HEK293 (cell line): Measurements from ENCODE around the gene PFKL.

Source experiments
- CTCF ChIA-PET: fragments of 350-600 bp; formaldehyde crosslinking; extraction: SDS; loops from one replicate; lab custom pipeline; 2021; ENCODE audit warnings: antibody characterized with exemption; lab: Yijun Ruan, JAX
- POLR2A ChIA-PET: fragments of 300-600 bp; formaldehyde crosslinking; extraction: SDS; loops from one replicate; lab custom pipeline; 2020; ENCODE audit warnings: antibody characterized with exemption, inconsistent platforms; lab: Yijun Ruan, JAX
- H3K27ac ChIP-seq: fragments of 200-500 bp; sonication (Bioruptor generic); 2 replicates; pipeline ENCODE4 v1.5.1; 2014; ENCODE audit warnings: low read depth, low read length, control low read depth, inconsistent platforms; ENCODE audit errors: extremely low read depth
- H3K36me3 ChIP-seq, 2 experiments: fragments of 200-500 bp in 1 of 2; sonication (Bioruptor generic) in 1 of 2; 1 replicate in 1 of 2; 2 replicates in 1 of 2; pipeline ENCODE4 v1.5.1; 2014 to 2017; ENCODE audit warnings: inconsistent platforms in 2 of 2, low read length in 2 of 2; ENCODE audit not compliant: control insufficient read depth in 2 of 2, insufficient read depth in 1 of 2
- H3K4me1 ChIP-seq: fragments of 200-500 bp; sonication (Bioruptor generic); 2 replicates; pipeline ENCODE4 v1.5.1; 2014; ENCODE audit warnings: mild to moderate bottlenecking, low read length, inconsistent platforms; ENCODE audit not compliant: control insufficient read depth, insufficient read depth
- H3K4me3 ChIP-seq: 2 replicates; pipeline ENCODE4 v1.5.1; 2011; ENCODE audit warnings: low read depth, mild to moderate bottlenecking, control low read depth, low read length, moderate library complexity
- H3K9me3 ChIP-seq: fragments of 200-500 bp; sonication (Bioruptor generic); 2 replicates; pipeline ENCODE4 v1.5.1; 2014; ENCODE audit warnings: low read depth, low read length, inconsistent platforms; ENCODE audit not compliant: control insufficient read depth, insufficient read depth
- GLIS1 ChIP-seq: fragments of 450-650 bp; formaldehyde crosslinking; IDR thresholded peaks from 2 replicates; pipeline ENCODE4 v1.5.1; 2016; ENCODE audit warnings: missing biosample characterization, missing genetic modification characterization
- GLIS2 ChIP-seq: fragments of 450-650 bp; formaldehyde crosslinking; IDR thresholded peaks from 2 replicates; pipeline ENCODE4 v1.5.1; 2016; ENCODE audit warnings: missing biosample characterization, missing genetic modification characterization
- KLF10 ChIP-seq: fragments of 450-650 bp; IDR thresholded peaks from 2 replicates; pipeline ENCODE4 v1.5.1; 2018; ENCODE audit warnings: missing biosample characterization, mild to moderate bottlenecking, missing genetic modification characterization
- KLF17 ChIP-seq: fragments of 450-650 bp; formaldehyde crosslinking; IDR thresholded peaks from 2 replicates; pipeline ENCODE4 v1.5.1; 2016; ENCODE audit warnings: missing biosample characterization, missing genetic modification characterization
- PRDM2 ChIP-seq: fragments of 450-650 bp; formaldehyde crosslinking; IDR thresholded peaks from 2 replicates; pipeline ENCODE4 v1.5.1; 2016; ENCODE audit warnings: missing biosample characterization, missing genetic modification characterization, borderline replicate concordance
- REPIN1 ChIP-seq: fragments of 450-650 bp; formaldehyde crosslinking; IDR thresholded peaks from 2 replicates; pipeline ENCODE4 v1.5.1; 2017; ENCODE audit warnings: missing biosample characterization, missing genetic modification characterization, low read depth
- ZIC2 ChIP-seq: fragments of 450-650 bp; formaldehyde crosslinking; IDR thresholded peaks from 2 replicates; pipeline ENCODE4 v1.5.1; 2016; ENCODE audit warnings: missing biosample characterization, missing genetic modification characterization
- ZNF146 ChIP-seq: fragments of 450-650 bp; formaldehyde crosslinking; IDR thresholded peaks from 2 replicates; pipeline ENCODE4 v1.5.1; 2016; ENCODE audit warnings: missing biosample characterization, missing genetic modification characterization
- ZNF16 ChIP-seq: fragments of 450-650 bp; formaldehyde crosslinking; IDR thresholded peaks from 2 replicates; pipeline ENCODE4 v1.5.1; 2016; ENCODE audit warnings: low read depth, missing biosample characterization, missing genetic modification characterization
- ZNF174 ChIP-seq: fragments of 450-650 bp; formaldehyde crosslinking; IDR thresholded peaks from 2 replicates; pipeline ENCODE4 v1.5.0; 2017; ENCODE audit warnings: missing biosample characterization, mild to moderate bottlenecking, missing genetic modification characterization
- ZNF248 ChIP-seq: fragments of 450-650 bp; formaldehyde crosslinking; IDR thresholded peaks from 2 replicates; pipeline ENCODE4 v1.5.1; 2017; ENCODE audit warnings: missing biosample characterization, missing genetic modification characterization
- ZNF350 ChIP-seq: fragments of 450-650 bp; formaldehyde crosslinking; IDR thresholded peaks from 2 replicates; pipeline ENCODE4 v1.5.0; 2017; ENCODE audit warnings: missing biosample characterization, mild to moderate bottlenecking, missing genetic modification characterization
- ZNF501 ChIP-seq: fragments of 450-650 bp; formaldehyde crosslinking; IDR thresholded peaks from 2 replicates; pipeline ENCODE4 v1.5.1; 2016; ENCODE audit warnings: missing biosample characterization, missing genetic modification characterization
- ZNF555 ChIP-seq: fragments of 450-650 bp; formaldehyde crosslinking; conservative IDR thresholded peaks from 2 replicates; pipeline ENCODE4 v1.5.1; 2017; ENCODE audit warnings: missing biosample characterization, mild to moderate bottlenecking, missing genetic modification characterization, inconsistent platforms
- ZNF558 ChIP-seq: fragments of 450-650 bp; formaldehyde crosslinking; IDR thresholded peaks from 2 replicates; pipeline ENCODE4 v1.5.1; 2016; ENCODE audit warnings: missing biosample characterization, missing genetic modification characterization
- ZNF560 ChIP-seq: fragments of 450-650 bp; formaldehyde crosslinking; IDR thresholded peaks from 2 replicates; pipeline ENCODE4 v1.5.1; 2017; ENCODE audit warnings: missing biosample characterization, missing genetic modification characterization, borderline replicate concordance
- ZNF571 ChIP-seq: fragments of 450-650 bp; formaldehyde crosslinking; IDR thresholded peaks from 2 replicates; pipeline ENCODE4 v1.5.0; 2017; ENCODE audit warnings: missing biosample characterization, missing genetic modification characterization
- ZNF623 ChIP-seq: fragments of 450-650 bp; formaldehyde crosslinking; IDR thresholded peaks from 2 replicates; pipeline ENCODE4 v1.5.1; 2016; ENCODE audit warnings: missing biosample characterization, missing genetic modification characterization
- ZNF624 ChIP-seq: fragments of 450-650 bp; formaldehyde crosslinking; IDR thresholded peaks from 2 replicates; pipeline ENCODE4 v1.5.1; 2017; ENCODE audit warnings: missing biosample characterization, missing genetic modification characterization
- ZNF791 ChIP-seq: fragments of 450-650 bp; formaldehyde crosslinking; IDR thresholded peaks from 2 replicates; pipeline ENCODE4 v1.5.1; 2016; ENCODE audit warnings: missing biosample characterization, missing genetic modification characterization
- ZXDB ChIP-seq: fragments of 450-650 bp; formaldehyde crosslinking; IDR thresholded peaks from 2 replicates; pipeline ENCODE4 v1.5.1; 2016; ENCODE audit warnings: missing biosample characterization, missing genetic modification characterization
- TF ChIP-seq, protein P1 (sequence below): fragments of 450-650 bp; formaldehyde crosslinking; IDR thresholded peaks from 2 replicates; pipeline ENCODE4 v1.5.1; 2016; ENCODE audit warnings: missing biosample characterization, missing genetic modification characterization
- TF ChIP-seq, protein P2 (sequence below): IDR thresholded peaks from 2 replicates; pipeline ENCODE4 v1.6.1; 2011; ENCODE audit warnings: mild to moderate bottlenecking, low read depth, low read length, borderline replicate concordance
- TF ChIP-seq, protein P3 (sequence below): fragments of 450-650 bp; formaldehyde crosslinking; IDR thresholded peaks from 2 replicates; pipeline ENCODE4 v1.5.1; 2016; ENCODE audit warnings: missing biosample characterization, missing genetic modification characterization

PFKL gene

DNA sequence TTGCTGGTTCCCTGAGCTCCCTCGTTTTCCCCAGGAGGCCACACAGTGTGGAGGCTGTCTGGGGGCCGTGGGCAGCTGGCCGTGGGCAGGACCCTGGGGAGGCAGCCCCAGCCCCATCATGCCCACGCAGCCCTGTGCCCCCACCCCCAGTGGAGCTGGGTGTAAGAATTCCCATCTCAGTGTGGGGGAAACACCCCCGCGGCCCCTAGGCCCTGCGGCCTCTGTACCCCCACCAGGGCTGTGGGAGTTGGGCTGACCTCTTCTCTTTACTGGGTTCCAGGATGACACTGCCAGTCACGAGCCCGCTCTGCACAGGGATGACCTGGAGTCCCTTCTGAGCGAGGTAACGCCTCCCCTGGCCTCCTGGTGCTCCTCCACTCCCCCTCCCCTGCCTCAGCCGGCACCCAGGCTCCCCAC lies 3.7 kb upstream of the PFKL start (continued):
- TF ChIP-seq, protein P1, sequence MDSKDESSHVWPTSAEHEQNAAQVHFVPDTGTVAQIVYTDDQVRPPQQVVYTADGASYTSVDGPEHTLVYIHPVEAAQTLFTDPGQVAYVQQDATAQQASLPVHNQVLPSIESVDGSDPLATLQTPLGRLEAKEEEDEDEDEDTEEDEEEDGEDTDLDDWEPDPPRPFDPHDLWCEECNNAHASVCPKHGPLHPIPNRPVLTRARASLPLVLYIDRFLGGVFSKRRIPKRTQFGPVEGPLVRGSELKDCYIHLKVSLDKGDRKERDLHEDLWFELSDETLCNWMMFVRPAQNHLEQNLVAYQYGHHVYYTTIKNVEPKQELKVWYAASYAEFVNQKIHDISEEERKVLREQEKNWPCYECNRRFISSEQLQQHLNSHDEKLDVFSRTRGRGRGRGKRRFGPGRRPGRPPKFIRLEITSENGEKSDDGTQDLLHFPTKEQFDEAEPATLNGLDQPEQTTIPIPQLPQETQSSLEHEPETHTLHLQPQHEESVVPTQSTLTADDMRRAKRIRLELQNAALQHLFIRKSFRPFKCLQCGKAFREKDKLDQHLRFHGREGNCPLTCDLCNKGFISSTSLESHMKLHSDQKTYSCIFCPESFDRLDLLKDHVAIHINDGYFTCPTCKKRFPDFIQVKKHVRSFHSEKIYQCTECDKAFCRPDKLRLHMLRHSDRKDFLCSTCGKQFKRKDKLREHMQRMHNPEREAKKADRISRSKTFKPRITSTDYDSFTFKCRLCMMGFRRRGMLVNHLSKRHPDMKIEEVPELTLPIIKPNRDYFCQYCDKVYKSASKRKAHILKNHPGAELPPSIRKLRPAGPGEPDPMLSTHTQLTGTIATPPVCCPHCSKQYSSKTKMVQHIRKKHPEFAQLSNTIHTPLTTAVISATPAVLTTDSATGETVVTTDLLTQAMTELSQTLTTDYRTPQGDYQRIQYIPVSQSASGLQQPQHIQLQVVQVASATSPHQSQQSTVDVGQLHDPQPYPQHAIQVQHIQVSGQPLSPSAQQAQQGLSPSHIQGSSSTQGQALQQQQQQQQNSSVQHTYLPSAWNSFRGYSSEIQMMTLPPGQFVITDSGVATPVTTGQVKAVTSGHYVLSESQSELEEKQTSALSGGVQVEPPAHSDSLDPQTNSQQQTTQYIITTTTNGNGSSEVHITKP (tag by site-specific recombination) = peak; percentile 17; the same call in 1 of the 2 replicates
- TF ChIP-seq KLF10 (tag by site-specific recombination) (no peak), ZNF558 (tag by site-specific recombination) (no peak), GLIS1 (tag by site-specific recombination) (peak; percentile 97), ZNF624 (no peak), ZNF555 (no peak), GLIS2 (tag by site-specific recombination) (peak; percentile 57), ZIC2 (tag by site-specific recombination) (peak; percentile 60), REPIN1 (tag by site-specific recombination) (no peak), ZNF174 (tag by site-specific recombination) (no peak), ZNF501 (no peak), ZNF248 (tag by site-specific recombination) (no peak), ZNF146 (no peak), PRDM2 (tag by site-specific recombination) (no peak), ZNF791 (tag by site-specific recombination) (no peak), ZNF350 (no peak)
- TF ChIP-seq, protein P2, sequence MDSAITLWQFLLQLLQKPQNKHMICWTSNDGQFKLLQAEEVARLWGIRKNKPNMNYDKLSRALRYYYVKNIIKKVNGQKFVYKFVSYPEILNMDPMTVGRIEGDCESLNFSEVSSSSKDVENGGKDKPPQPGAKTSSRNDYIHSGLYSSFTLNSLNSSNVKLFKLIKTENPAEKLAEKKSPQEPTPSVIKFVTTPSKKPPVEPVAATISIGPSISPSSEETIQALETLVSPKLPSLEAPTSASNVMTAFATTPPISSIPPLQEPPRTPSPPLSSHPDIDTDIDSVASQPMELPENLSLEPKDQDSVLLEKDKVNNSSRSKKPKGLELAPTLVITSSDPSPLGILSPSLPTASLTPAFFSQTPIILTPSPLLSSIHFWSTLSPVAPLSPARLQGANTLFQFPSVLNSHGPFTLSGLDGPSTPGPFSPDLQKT = no peak

GRCh38 chr21:44296916-44297315 lies 2.9 kb upstream of the PFKL start:
- Histone ChIP-seq H3K27ac (no peak overlapping the region), H3K4me1 (peaks cover 8% of the 10 kb centered on the region; the same call in 1 of the 2 replicates), H3K9me3 (no peaks in the 10 kb centered on the region), H3K36me3 (no peaks in the 10 kb centered on the region), H3K4me3 (no peak overlapping the region)
- CTCF ChIA-PET = interaction anchor here (0.6 to 2.2 kb wide), 11 partner anchors 9 to 284 kb away, joined by 3 to 14 read pairs (median 6); no protein-coding TSS in a partner anchor
- POLR2A ChIA-PET = interaction anchor here (0.7 to 1.1 kb wide), 3 partner anchors 41 to 543 kb away, joined by 3 read pairs; no protein-coding TSS in a partner anchor
- TF ChIP-seq ZNF560 (tag by site-specific recombination) (no peak), KLF17 (no peak), ZXDB (tag by site-specific recombination) (no peak), ZNF623 (tag by site-specific recombination) (no peak), ZNF16 (tag by site-specific recombination) (no peak), ZNF571 (tag by site-specific recombination) (no peak)
- TF ChIP-seq, protein P3, sequence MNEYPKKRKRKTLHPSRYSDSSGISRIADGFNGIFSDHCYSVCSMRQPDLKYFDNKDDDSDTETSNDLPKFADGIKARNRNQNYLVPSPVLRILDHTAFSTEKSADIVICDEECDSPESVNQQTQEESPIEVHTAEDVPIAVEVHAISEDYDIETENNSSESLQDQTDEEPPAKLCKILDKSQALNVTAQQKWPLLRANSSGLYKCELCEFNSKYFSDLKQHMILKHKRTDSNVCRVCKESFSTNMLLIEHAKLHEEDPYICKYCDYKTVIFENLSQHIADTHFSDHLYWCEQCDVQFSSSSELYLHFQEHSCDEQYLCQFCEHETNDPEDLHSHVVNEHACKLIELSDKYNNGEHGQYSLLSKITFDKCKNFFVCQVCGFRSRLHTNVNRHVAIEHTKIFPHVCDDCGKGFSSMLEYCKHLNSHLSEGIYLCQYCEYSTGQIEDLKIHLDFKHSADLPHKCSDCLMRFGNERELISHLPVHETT (tag by site-specific recombination) = no peak
- TF ChIP-seq, protein P2 = no peak
